SK-N-SH (cell line): ENCODE results near the gene AMPD2. TPM values are rescaled to one million over a fixed set of nuclear protein-coding genes. Genes with fewer than 3 reads are reported as not detected.

ENCODE experiments used
- CTCF ChIA-PET: fragments of 300-600, 350-600 bp; formaldehyde crosslinking; extraction: SDS; loops from one replicate; lab custom pipeline; 2021; lab: Yijun Ruan, JAX
- POLR2A ChIA-PET: fragments of 350-600 bp; sonication (Branson Sonifier 250); formaldehyde crosslinking; extraction: SDS; loops from one replicate; lab custom pipeline; 2020; ENCODE audit warnings: antibody characterized with exemption, inconsistent platforms; lab: Yijun Ruan, JAX
- DNase-seq: peaks from one replicate; pipeline ENCODE4 v3.0.0; 2012
- H2AFZ ChIP-seq: fragments of 200-600 bp; sonication (generic); 2 replicates; pipeline ENCODE4 v1.8.1; 2016; ENCODE audit warnings: antibody characterized with exemption, mild to moderate bottlenecking, low read depth
- H3F3A ChIP-seq: fragments of 200-600 bp; sonication (generic); replicated peaks from 2 replicates; pipeline ENCODE3; 2016; ENCODE audit warnings: antibody characterized with exemption, mild to moderate bottlenecking; ENCODE audit not compliant: insufficient read depth
- H3K27ac ChIP-seq, 2 experiments: fragments of 200-500 bp in 1 of 2; fragments of 200-600 bp in 1 of 2; sonication (Bioruptor generic) in 1 of 2; sonication (generic), shearing (Covaris generic) in 1 of 2; 2 replicates each; pipeline versions ENCODE4 v1.5.1 to v1.6.1; 2014 to 2016; ENCODE audit warnings: low read depth in 2 of 2, inconsistent platforms in 1 of 2, low read length in 1 of 2, mild to moderate bottlenecking in 1 of 2, mixed read lengths in 1 of 2
- H3K27me3 ChIP-seq: fragments of 200-600 bp; sonication (generic), shearing (Covaris generic); 2 replicates; pipeline ENCODE4 v1.6.1; 2016; ENCODE audit warnings: mixed run types; ENCODE audit not compliant: insufficient read depth
- H3K36me3 ChIP-seq, 2 experiments: fragments of 200-500 bp in 1 of 2; fragments of 200-600 bp in 1 of 2; sonication (Bioruptor generic) in 1 of 2; sonication (generic) in 1 of 2; replicated peaks in 1 of 2; 2 replicates each; pipeline versions ENCODE3 to v1.5.1; 2014 to 2016; ENCODE audit warnings: low read length in 1 of 2, mild to moderate bottlenecking in 1 of 2; ENCODE audit not compliant: insufficient read depth in 2 of 2, control insufficient read depth in 1 of 2
- H3K4me1 ChIP-seq, 2 experiments: fragments of 200-500 bp in 1 of 2; fragments of 200-600 bp in 1 of 2; sonication (Bioruptor generic) in 1 of 2; sonication (generic), shearing (Covaris generic) in 1 of 2; 2 replicates each; pipeline versions ENCODE4 v1.5.1 to v1.6.1; 2014 to 2016; ENCODE audit warnings: low read depth in 1 of 2, low read length in 1 of 2, mixed run types in 1 of 2; ENCODE audit not compliant: insufficient read depth in 2 of 2, control insufficient read depth in 1 of 2
- H3K4me2 ChIP-seq: fragments of 200-600 bp; sonication (generic), shearing (Covaris generic); 2 replicates; pipeline ENCODE4 v1.6.1; 2017; ENCODE audit warnings: mixed run types
- H3K4me3 ChIP-seq, 2 experiments: fragments of 200-500 bp in 1 of 2; fragments of 200-600 bp in 1 of 2; sonication (Bioruptor generic) in 1 of 2; sonication (generic), shearing (Covaris generic) in 1 of 2; 2 replicates each; pipeline versions ENCODE4 v1.5.1 to v1.8.1; 2014 to 2016; ENCODE audit warnings: low read depth in 2 of 2, inconsistent platforms in 1 of 2, low read length in 1 of 2, mild to moderate bottlenecking in 1 of 2, mixed read lengths in 1 of 2, moderate library complexity in 1 of 2
- H3K79me2 ChIP-seq: fragments of 200-600 bp; sonication (generic); 2 replicates; pipeline ENCODE4 v1.8.1; 2017; ENCODE audit warnings: mild to moderate bottlenecking; ENCODE audit not compliant: insufficient read depth
- H3K9ac ChIP-seq: fragments of 200-600 bp; sonication (generic); 2 replicates; pipeline ENCODE4 v1.6.1; 2017; ENCODE audit warnings: mixed run types
- H3K9me2 ChIP-seq: fragments of 200-600 bp; sonication (generic); 2 replicates; pipeline ENCODE4 v1.6.1; 2017; ENCODE audit warnings: mixed run types
- H3K9me3 ChIP-seq: fragments of 200-600 bp; sonication (generic); 2 replicates; pipeline ENCODE4 v1.6.1; 2017; ENCODE audit warnings: mixed run types, mild to moderate bottlenecking, moderate library complexity
- H4K20me1 ChIP-seq: fragments of 200-600 bp; sonication (generic); 2 replicates; pipeline ENCODE4 v1.6.1; 2017; ENCODE audit warnings: mild to moderate bottlenecking, mixed run types; ENCODE audit not compliant: insufficient read depth
- FOSL2 ChIP-seq: IDR thresholded peaks from 2 replicates; pipeline ENCODE4 v1.4.0; 2012; ENCODE audit warnings: low read depth, mild to moderate bottlenecking, moderate library complexity, borderline replicate concordance
- FOXM1 ChIP-seq: IDR thresholded peaks from 2 replicates; pipeline ENCODE4 v1.4.0; 2012; ENCODE audit warnings: low read depth, mild to moderate bottlenecking
- GABPA ChIP-seq: IDR thresholded peaks from 2 replicates; pipeline ENCODE4 v1.4.0; 2012; ENCODE audit warnings: low read depth, mild to moderate bottlenecking
- GATA2 ChIP-seq: sonication (generic); formaldehyde crosslinking; IDR thresholded peaks from 2 replicates; pipeline ENCODE4 v1.5.0; 2020; ENCODE audit warnings: mild to moderate bottlenecking, missing genetic modification reagents
- IRF3 ChIP-seq: fragments of 150-350 bp; IDR thresholded peaks from 2 replicates; pipeline ENCODE4 v1.6.1; 2016; ENCODE audit warnings: mild to moderate bottlenecking, low read depth, low read length
- MXI1 ChIP-seq: IDR thresholded peaks from 2 replicates; pipeline ENCODE4 v1.6.1; 2012; ENCODE audit warnings: mild to moderate bottlenecking, low read depth, low read length, improper control_type of control experiment
- RFX5 ChIP-seq: IDR thresholded peaks from 2 replicates; pipeline ENCODE4 v1.6.1; 2012; ENCODE audit warnings: mild to moderate bottlenecking, improper control_type of control experiment, low read length
- SIN3A ChIP-seq: IDR thresholded peaks from 2 replicates; pipeline ENCODE4 v1.6.1; 2012; ENCODE audit warnings: low read depth, mild to moderate bottlenecking, low read length, moderate library complexity, borderline replicate concordance
- SMC3 ChIP-seq: IDR thresholded peaks from 2 replicates; pipeline ENCODE4 v1.6.1; 2012; ENCODE audit warnings: low read depth, low read length, improper control_type of control experiment
- TEAD4 ChIP-seq: IDR thresholded peaks from 2 replicates; pipeline ENCODE4 v1.4.0; 2012; ENCODE audit warnings: mild to moderate bottlenecking, borderline replicate concordance; ENCODE audit not compliant: insufficient read depth
- USF1 ChIP-seq: IDR thresholded peaks from 2 replicates; pipeline ENCODE4 v1.4.0; 2012; ENCODE audit warnings: low read depth, borderline replicate concordance
- ZBTB33 ChIP-seq: IDR thresholded peaks from 2 replicates; pipeline ENCODE4 v1.4.0; 2012; ENCODE audit warnings: low read depth, borderline replicate concordance
- WGBS: methylation state at CpG from one replicate; pipeline ENCODE4 v1.1.6; 2017; ENCODE audit warnings: low lambda C conversion rate; 5-methylcytosine and 5-hydroxymethylcytosine counted together
- polyA plus RNA-seq, 3 experiments: library from polyadenylated mRNA; depleted of rRNA; stranded (reverse); fragments of >200 nt; gene quantifications; 2 replicates each; pipeline ENCODE4 v1.2.3, GENCODE V29; 2012

Gene AMPD2
- polyA plus RNA-seq, 1 of the 3 experiments (the other 2 are of a cell fraction) = 59.1 TPM

GRCh38 chr1:109637446-109637845, 17.8 kb downstream of the AMPD2 start:
- Histone ChIP-seq H3K9me3 (no peaks in the 10 kb centered on the region; the same call in 1 of the 2 replicates), H3F3A (peaks cover 4% of the 10 kb centered on the region)
- no peak for TF ChIP-seq MXI1
- no peak for TF ChIP-seq TEAD4
- TF ChIP-seq RFX5 = no peak
- TF ChIP-seq SMC3 = no peak
- no peak for TF ChIP-seq FOXM1
- TF ChIP-seq SIN3A = no peak
- TF ChIP-seq USF1 = no peak
- TF ChIP-seq, all 33 proteins: peak for 0
- no peak for DNase-seq
- no peak overlapping the region for H3K9ac ChIP-seq
- H4K20me1 ChIP-seq = no peaks in the 10 kb centered on the region
- peaks cover 0 to 6% of the 10 kb centered on the region in 2 experiments for H3K36me3 ChIP-seq
- no peaks in the 10 kb centered on the region for H3K79me2 ChIP-seq
- CTCF ChIA-PET = interaction anchor here (1.0 to 9.5 kb wide), 11 partner anchors 10 to 347 kb away, joined by 3 to 169 read pairs (median 32); partner anchors contain the start of genes AHCYL1, CYB561D1 and GNAI3
- peak overlapping the region in 1 of 2 experiments; percentile 98; a peak in 2 of 4 replicates for H3K27ac ChIP-seq
- no peak overlapping the region for H3K4me2 ChIP-seq
- POLR2A ChIA-PET = interaction anchor here (1.5 to 4.9 kb wide), 2 partner anchors 14 to 89 kb away, joined by 7 to 44 read pairs; partner anchors contain the start of gene GNAI3
- no peaks in the 10 kb centered on the region for H3K9me2 ChIP-seq
- H2AFZ ChIP-seq = no peak overlapping the region
- no peak overlapping the region for H3K4me3 ChIP-seq
- peaks cover 7 to 82% of the 10 kb centered on the region in 2 experiments; a peak in 3 of 4 replicates for H3K4me1 ChIP-seq
- WGBS = 97% methylated on average over 7 of the region's 7 CpGs
- H3K27me3 ChIP-seq = no peaks in the 10 kb centered on the region

GRCh38 chr1:109639063-109639840, 19.6 kb downstream of the AMPD2 start:
- Histone ChIP-seq H3K4me1 (peaks cover 7 to 77% of the 10 kb centered on the region in 2 experiments; a peak in 3 of 4 replicates), H3K27me3 (no peaks in the 10 kb centered on the region), H3K9ac (no peak overlapping the region), H3K9me2 (no peaks in the 10 kb centered on the region), H3K36me3 (no peaks in the 10 kb centered on the region), H3K4me2 (no peak overlapping the region), H2AFZ (no peak overlapping the region), H3K27ac (peak overlapping the region in 1 of 2 experiments; percentile 98; a peak in 2 of 4 replicates), H3F3A (peaks cover 4% of the 10 kb centered on the region), H4K20me1 (no peaks in the 10 kb centered on the region), H3K9me3 (no peaks in the 10 kb centered on the region), H3K79me2 (no peaks in the 10 kb centered on the region), H3K4me3 (no peak overlapping the region)
- ChIA-PET POLR2A (interaction anchor here (0.6 to 4.9 kb wide), 6 partner anchors 7 to 93 kb away, joined by 3 to 44 read pairs (median 8); partner anchors contain the start of gene GNAI3), CTCF (interaction anchor here (0.6 to 9.5 kb wide), 43 partner anchors 11 to 857 kb away, joined by 3 to 169 read pairs (median 5); partner anchors contain the start of genes AHCYL1, AMPD2, CYB561D1 and GNAI3)
- peak; percentile 14 for DNase-seq
- WGBS = 79% methylated on average over 8 of the region's 9 CpGs
- TF ChIP-seq GATA2 (CRISPR knock-in tag) (no peak), ZBTB33 (no peak), GABPA (no peak), FOSL2 (no peak), IRF3 (no peak)
